Panc1 (cell line): ENCODE results near the gene GARIN1A. TPM values are rescaled to one million over a fixed set of nuclear protein-coding genes. Genes with fewer than 3 reads are reported as not detected.
A peak's percentile ranks its signal among the peaks of the same experiment; 100 is the strongest.

Source experiments
- ATAC-seq: fragments of 200-7000 bp; cut with Tn5 transposase; 2 replicates; pipeline ENCODE4 v1.9.1; 2020; ENCODE audit warnings: mild to moderate bottlenecking, moderate library complexity
- BruUV-seq: library from RNA; stranded (reverse); fragments of 400-500 nt; replicated peaks from 2 replicates; lab custom pipeline; 2021; lab: Mats Ljungman, UMichigan
- CTCF ChIA-PET: fragments of 300-600 bp; sonication (Branson Sonifier 250); formaldehyde crosslinking; loops from one replicate; lab custom pipeline; 2022; ENCODE audit warnings: antibody characterized with exemption; lab: Charles Lee
- POLR2A ChIA-PET: fragments of 300-600 bp; sonication (Branson Sonifier 250); formaldehyde crosslinking; loops from one replicate; lab custom pipeline; 2022; ENCODE audit warnings: antibody characterized with exemption; lab: Charles Lee
- DNase-seq: peaks from one replicate; pipeline ENCODE4 v3.0.0-alpha.2; 2010; ENCODE audit warnings: low read depth, low spot score
- H3K27ac ChIP-seq: 2 replicates; pipeline ENCODE4 v1.5.1; 2011; ENCODE audit warnings: mild to moderate bottlenecking, low read length, inconsistent platforms
- H3K27me3 ChIP-seq: fragments of 200-500 bp; sonication (Bioruptor generic); 2 replicates; pipeline ENCODE4 v1.6.0; 2014; ENCODE audit warnings: low read length, inconsistent platforms; ENCODE audit not compliant: control insufficient read depth, insufficient read depth
- H3K36me3 ChIP-seq: fragments of 200-500 bp; sonication (Bioruptor generic); 2 replicates; pipeline ENCODE4 v1.5.1; 2014; ENCODE audit warnings: inconsistent platforms, mild to moderate bottlenecking, low read length, moderate library complexity; ENCODE audit not compliant: control insufficient read depth, insufficient read depth
- H3K4me1 ChIP-seq: 2 replicates; pipeline ENCODE4 v1.5.1; 2011; ENCODE audit warnings: inconsistent platforms, mild to moderate bottlenecking, low read length, moderate library complexity; ENCODE audit not compliant: control insufficient read depth, insufficient read depth
- H3K4me3 ChIP-seq, 2 experiments: 2 replicates each; pipeline ENCODE4 v1.5.1; 2011 to 2012; ENCODE audit warnings: low read depth in 2 of 2, low read length in 2 of 2, mild to moderate bottlenecking in 2 of 2, inconsistent platforms in 1 of 2, moderate library complexity in 1 of 2
- H3K9me3 ChIP-seq: fragments of 200-500 bp; sonication (Bioruptor generic); 2 replicates; pipeline ENCODE4 v1.5.1; 2014; ENCODE audit warnings: low read depth, mild to moderate bottlenecking, inconsistent platforms, low read length, moderate library complexity; ENCODE audit not compliant: control insufficient read depth, insufficient read depth
- POLR2AphosphoS5 ChIP-seq: IDR thresholded peaks from 2 replicates; pipeline ENCODE4 v1.6.1; 2012; ENCODE audit warnings: mild to moderate bottlenecking, low read depth, low read length, moderate library complexity
- REST ChIP-seq, 2 experiments: IDR thresholded peaks; 2 replicates each; pipeline ENCODE4 v1.6.1; 2011 to 2012; ENCODE audit warnings: low read depth in 2 of 2, control low read depth in 1 of 2, low read length in 1 of 2, mild to moderate bottlenecking in 1 of 2, moderate library complexity in 1 of 2; ENCODE audit not compliant: insufficient read depth in 1 of 2
- SIN3A ChIP-seq: IDR thresholded peaks from 2 replicates; pipeline ENCODE4 v1.6.1; 2012; ENCODE audit warnings: low read depth, mild to moderate bottlenecking, low read length, moderate library complexity, borderline replicate concordance; ENCODE audit not compliant: insufficient read depth
- TCF7L2 ChIP-seq: IDR thresholded peaks from 2 replicates; pipeline ENCODE4 v1.6.1; 2011; ENCODE audit warnings: mild to moderate bottlenecking, low read depth, low read length, inconsistent platforms
- in situ Hi-C: cut with HindIII; loops from 2 replicates; pipeline ENCODE4 v1.10.0; 2016; ENCODE audit warnings: low sequenced_read_pairs, low pct_unique_long_range_greater_than_20kb
- intact Hi-C: fragments of 100-400 bp; cut with micrococcal nuclease; formaldehyde crosslinking; loops from one replicate; pipeline ENCODE4 v1.10.0; 2022; ENCODE audit not compliant: unreplicated experiment
- total RNA-seq: library from RNA; stranded (reverse); gene quantifications from one replicate; pipeline ENCODE4 v1.2.1, GENCODE V29; 2021; ENCODE audit not compliant: unreplicated experiment
- TF ChIP-seq, protein P1 (sequence below): fragments of 450-650 bp; IDR thresholded peaks from 2 replicates; pipeline ENCODE4 v1.5.1; 2017; ENCODE audit warnings: mild to moderate bottlenecking

GARIN1A gene
- total RNA-seq, 1 experiment from 2014 or later = 1.2 TPM

DNA sequence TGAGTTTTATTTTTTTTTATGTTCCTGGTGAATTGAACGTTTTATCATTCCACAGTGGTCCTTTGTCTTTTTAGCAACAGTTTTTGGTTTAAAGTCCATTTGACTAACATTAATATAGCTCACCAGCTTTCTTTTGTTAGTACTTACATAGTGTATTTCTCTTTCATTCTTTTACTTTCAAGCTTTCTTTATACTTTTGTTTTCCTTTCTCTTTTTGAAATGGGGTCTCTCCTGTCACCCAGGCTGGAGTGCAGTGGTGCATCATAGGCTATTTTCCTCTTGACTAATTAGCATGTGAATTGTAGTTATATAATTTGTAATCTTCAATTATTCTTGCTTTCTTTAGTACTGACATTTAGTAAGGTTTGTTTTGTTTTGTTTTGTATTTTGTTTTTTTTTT lies 27.8 kb downstream of the GARIN1A start:
- Histone ChIP-seq H3K4me1 (no peaks in the 10 kb centered on the region), H3K27ac (no peak overlapping the region), H3K36me3 (no peaks in the 10 kb centered on the region), H3K27me3 (peaks cover 7% of the 10 kb centered on the region), H3K4me3 (no peak overlapping the region), H3K9me3 (no peaks in the 10 kb centered on the region)
- no peak for ATAC-seq
- TF ChIP-seq REST (IDR thresholded peaks at IDR 0.05; ENCODE audit: insufficient read depth in 1 of 2, low read depth in 2 of 2, low read length in 1 of 2) (no peak), SIN3A (no peak), POLR2AphosphoS5 (no peak), TCF7L2 (no peak)
- TF ChIP-seq, protein P1, sequence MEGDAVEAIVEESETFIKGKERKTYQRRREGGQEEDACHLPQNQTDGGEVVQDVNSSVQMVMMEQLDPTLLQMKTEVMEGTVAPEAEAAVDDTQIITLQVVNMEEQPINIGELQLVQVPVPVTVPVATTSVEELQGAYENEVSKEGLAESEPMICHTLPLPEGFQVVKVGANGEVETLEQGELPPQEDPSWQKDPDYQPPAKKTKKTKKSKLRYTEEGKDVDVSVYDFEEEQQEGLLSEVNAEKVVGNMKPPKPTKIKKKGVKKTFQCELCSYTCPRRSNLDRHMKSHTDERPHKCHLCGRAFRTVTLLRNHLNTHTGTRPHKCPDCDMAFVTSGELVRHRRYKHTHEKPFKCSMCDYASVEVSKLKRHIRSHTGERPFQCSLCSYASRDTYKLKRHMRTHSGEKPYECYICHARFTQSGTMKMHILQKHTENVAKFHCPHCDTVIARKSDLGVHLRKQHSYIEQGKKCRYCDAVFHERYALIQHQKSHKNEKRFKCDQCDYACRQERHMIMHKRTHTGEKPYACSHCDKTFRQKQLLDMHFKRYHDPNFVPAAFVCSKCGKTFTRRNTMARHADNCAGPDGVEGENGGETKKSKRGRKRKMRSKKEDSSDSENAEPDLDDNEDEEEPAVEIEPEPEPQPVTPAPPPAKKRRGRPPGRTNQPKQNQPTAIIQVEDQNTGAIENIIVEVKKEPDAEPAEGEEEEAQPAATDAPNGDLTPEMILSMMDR = no peak
- BruUV-seq = no TSS peak
- DNase-seq = no peak
- ChIA-PET CTCF (no interaction called here), POLR2A (no interaction called here)
- in situ Hi-C loops (no loop called here), intact Hi-C loops (no loop called here)

DNA sequence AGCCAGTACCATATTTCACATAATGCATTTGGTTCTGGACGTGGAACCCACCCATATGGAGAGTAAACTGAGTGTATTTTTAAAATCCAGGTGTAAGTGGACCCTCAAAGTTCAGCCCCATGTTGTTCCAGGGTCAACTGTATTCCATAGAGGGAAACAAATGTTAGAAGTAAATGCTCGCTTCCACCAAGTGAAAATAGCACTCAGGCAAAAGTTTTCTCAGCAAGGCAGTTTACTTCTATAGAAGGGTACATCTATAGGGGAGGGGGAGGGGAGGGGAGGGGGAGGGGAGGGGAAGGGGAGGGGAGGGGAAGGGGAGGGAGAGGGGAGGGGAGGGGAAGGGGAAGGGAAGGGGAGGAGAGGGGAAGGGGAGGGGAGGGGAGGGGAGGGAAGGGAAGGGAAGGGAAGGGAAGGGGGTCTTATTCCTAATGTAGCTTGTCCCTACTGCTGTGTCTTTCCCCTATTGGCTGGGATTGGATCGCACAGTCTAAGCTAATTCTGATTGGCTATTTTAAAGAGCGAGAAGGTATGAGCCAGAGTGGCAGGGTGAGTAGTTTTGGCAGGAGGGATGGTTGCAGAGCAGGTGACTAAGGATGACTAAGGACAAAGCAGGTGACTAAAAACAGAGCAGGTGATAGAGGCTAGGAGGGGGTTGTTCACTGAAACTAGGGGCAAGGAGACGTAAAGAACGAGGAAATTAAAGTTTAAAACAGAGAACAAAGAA lies 29.1 kb downstream of the GARIN1A start:
- ChIA-PET CTCF (no interaction called here), POLR2A (interaction anchor here (0.7 kb wide), 1 partner anchor 18 kb away, joined by 3 read pairs; no protein-coding TSS in a partner anchor)
- peak; percentile 35 for DNase-seq
- intact Hi-C loops (no loop called here), in situ Hi-C loops (no loop called here)
- peaks cover 7% of the 10 kb centered on the region for H3K27me3 ChIP-seq
- no peaks in the 10 kb centered on the region for H3K36me3 ChIP-seq
- BruUV-seq = no TSS peak
- TF ChIP-seq REST (IDR thresholded peaks at IDR 0.05; ENCODE audit: insufficient read depth in 1 of 2, low read depth in 2 of 2, low read length in 1 of 2) = no peak
- no peak for TF ChIP-seq POLR2AphosphoS5
- TF ChIP-seq TCF7L2 = no peak
- TF ChIP-seq SIN3A = no peak
- no peaks in the 10 kb centered on the region for H3K4me1 ChIP-seq
- no peaks in the 10 kb centered on the region for H3K9me3 ChIP-seq
- no peak overlapping the region for H3K4me3 ChIP-seq
- H3K27ac ChIP-seq = no peak overlapping the region
- no peak for ATAC-seq
